Measurements from ENCODE around the gene KRT14.

Gene KRT14

GRCh38 chr17:41594363-41594915, 7.7 kb upstream of the KRT14 start:
- no peaks in the 10 kb centered on the region for H3K36me3 ChIP-seq (replicated peaks; ENCODE audit: insufficient read depth, low read length)
- no peak overlapping the region for H3K4me2 ChIP-seq (ENCODE audit: low read depth, low read length)
- no peak overlapping the region for H2AFZ ChIP-seq (ENCODE audit: low read length)
- no peaks in the 10 kb centered on the region for H4K20me1 ChIP-seq (ENCODE audit: insufficient read depth, low read length)
- H3K4me3 ChIP-seq (ENCODE audit: low read length) = no peak overlapping the region
- DNase-seq = no peak
- H3K27me3 ChIP-seq (replicated peaks; ENCODE audit: insufficient read depth, low read length) = peaks cover 11% of the 10 kb centered on the region
- no peaks in the 10 kb centered on the region for H3F3A ChIP-seq (ENCODE audit: insufficient read depth, low read length)
- no peak overlapping the region for H3K9ac ChIP-seq (ENCODE audit: low read length)
- no peak overlapping the region for H3K27ac ChIP-seq (ENCODE audit: low read length)
- H3K4me1 ChIP-seq (ENCODE audit: low read length) = no peaks in the 10 kb centered on the region
- no peaks in the 10 kb centered on the region for H3K9me3 ChIP-seq (replicated peaks; ENCODE audit: insufficient read depth, low read length)
- H3K9me2 ChIP-seq (replicated peaks; ENCODE audit: insufficient read depth, low read length) = no peaks in the 10 kb centered on the region
- TF ChIP-seq CTCF (IDR thresholded peaks at IDR 0.05; ENCODE audit: low read length) = no peak
- no peak for TF ChIP-seq EZH2phosphoT487 (IDR thresholded peaks at IDR 0.05; ENCODE audit: low read length)
- no peak for TF ChIP-seq EZH2 (optimal IDR thresholded peaks at IDR 0.05; ENCODE audit: low read depth, low read length)
- H3K79me2 ChIP-seq (ENCODE audit: low read length) = no peaks in the 10 kb centered on the region

- Histone ChIP-seq H2AFZ (ENCODE audit: low read length) (no peak overlapping the region), H4K20me1 (ENCODE audit: insufficient read depth, low read length) (no peaks in the 10 kb centered on the region), H3K36me3 (replicated peaks; ENCODE audit: insufficient read depth, low read length) (no peaks in the 10 kb centered on the region), H3K9me3 (replicated peaks; ENCODE audit: insufficient read depth, low read length) (no peaks in the 10 kb centered on the region), H3F3A (ENCODE audit: insufficient read depth, low read length) (no peaks in the 10 kb centered on the region), H3K27ac (ENCODE audit: low read length) (no peak overlapping the region), H3K79me2 (ENCODE audit: low read length) (no peaks in the 10 kb centered on the region), H3K27me3 (replicated peaks; ENCODE audit: insufficient read depth, low read length) (peaks cover 11% of the 10 kb centered on the region), H3K4me3 (ENCODE audit: low read length) (no peak overlapping the region), H3K9ac (ENCODE audit: low read length) (no peak overlapping the region), H3K4me1 (ENCODE audit: low read length) (no peaks in the 10 kb centered on the region), H3K9me2 (replicated peaks; ENCODE audit: insufficient read depth, low read length) (no peaks in the 10 kb centered on the region), H3K4me2 (ENCODE audit: low read depth, low read length) (no peak overlapping the region)
- DNase-seq = no peak
- no peak for TF ChIP-seq CTCF (IDR thresholded peaks at IDR 0.05; ENCODE audit: low read length)
- no peak for TF ChIP-seq EZH2phosphoT487 (IDR thresholded peaks at IDR 0.05; ENCODE audit: low read length)
- no peak for TF ChIP-seq EZH2 (optimal IDR thresholded peaks at IDR 0.05; ENCODE audit: low read depth, low read length)
Observed at GRCh38 chr17:41593306-41593981, 6.7 kb upstream of the KRT14 start.

GRCh38 chr17:41592601-41593305, 6.1 kb upstream of the KRT14 start:
- no peak for TF ChIP-seq EZH2phosphoT487 (IDR thresholded peaks at IDR 0.05; ENCODE audit: low read length)
- no peak for TF ChIP-seq CTCF (IDR thresholded peaks at IDR 0.05; ENCODE audit: low read length)
- TF ChIP-seq EZH2 (optimal IDR thresholded peaks at IDR 0.05; ENCODE audit: low read depth, low read length) = no peak
- H3K27ac ChIP-seq (ENCODE audit: low read length) = no peak overlapping the region

More at GRCh38 chr17:41592601-41593305, 6.1 kb upstream of the KRT14 start:
- no peaks in the 10 kb centered on the region for H3K79me2 ChIP-seq (ENCODE audit: low read length)
- no peak overlapping the region for H3K4me2 ChIP-seq (ENCODE audit: low read depth, low read length)
- H3K9me3 ChIP-seq (replicated peaks; ENCODE audit: insufficient read depth, low read length) = no peaks in the 10 kb centered on the region
- no peaks in the 10 kb centered on the region for H3K36me3 ChIP-seq (replicated peaks; ENCODE audit: insufficient read depth, low read length)
- no peak overlapping the region for H3K9ac ChIP-seq (ENCODE audit: low read length)
- no peaks in the 10 kb centered on the region for H3K9me2 ChIP-seq (replicated peaks; ENCODE audit: insufficient read depth, low read length)
- H3F3A ChIP-seq (ENCODE audit: insufficient read depth, low read length) = no peaks in the 10 kb centered on the region
- no peak overlapping the region for H2AFZ ChIP-seq (ENCODE audit: low read length)
- no peaks in the 10 kb centered on the region for H4K20me1 ChIP-seq (ENCODE audit: insufficient read depth, low read length)
- H3K4me1 ChIP-seq (ENCODE audit: low read length) = no peaks in the 10 kb centered on the region
- DNase-seq = no peak
- H3K4me3 ChIP-seq (ENCODE audit: low read length) = no peak overlapping the region
- peaks cover 11% of the 10 kb centered on the region for H3K27me3 ChIP-seq (replicated peaks; ENCODE audit: insufficient read depth, low read length)
